HG02981 (cell line): Measurements from ENCODE around the gene CDH13.

ENCODE experiments used
- ATAC-seq: cut with Tn5 transposase; IDR thresholded peaks from one replicate; pipeline ENCODE4 v1.9.1; 2021; ENCODE audit warnings: mild to moderate bottlenecking, moderate library complexity; ENCODE audit not compliant: unreplicated experiment

The CDH13 gene

GRCh38 chr16:82649766-82650165 lies 23.0 kb downstream of the CDH13 start:
- ATAC-seq: no peak

GRCh38 chr16:82650804-82651203 lies 24.0 kb downstream of the CDH13 start:
- no peak for ATAC-seq

GRCh38 chr16:82651921-82652601 lies 25.3 kb downstream of the CDH13 start:
- ATAC-seq: peak; percentile 53

GRCh38 chr16:82652826-82653225 lies 26.1 kb downstream of the CDH13 start:
- no peak for ATAC-seq

- peak; percentile 79 for ATAC-seq
Measured at GRCh38 chr16:82653550-82654511, 27.1 kb downstream of the CDH13 start.

GRCh38 chr16:82655072-82655714 lies 28.4 kb downstream of the CDH13 start:
- ATAC-seq: peak; percentile 30

GRCh38 chr16:82655720-82656490 lies 29.1 kb downstream of the CDH13 start:
- no peak for ATAC-seq

GRCh38 chr16:82657239-82657638 lies 30.5 kb downstream of the CDH13 start:
- no peak for ATAC-seq

GRCh38 chr16:82657786-82658185 lies 31.0 kb downstream of the CDH13 start:
- no peak for ATAC-seq

GRCh38 chr16:82658796-82659195 lies 32.0 kb downstream of the CDH13 start:
- no peak for ATAC-seq

GRCh38 chr16:82660075-82660645 lies 33.4 kb downstream of the CDH13 start:
- ATAC-seq: no peak

- no peak for ATAC-seq
Measured at GRCh38 chr16:82660966-82661365, 34.2 kb downstream of the CDH13 start.

GRCh38 chr16:82664181-82664580 lies 37.4 kb downstream of the CDH13 start:
- ATAC-seq: no peak

GRCh38 chr16:82665025-82665424 lies 38.3 kb downstream of the CDH13 start:
- ATAC-seq: no peak

GRCh38 chr16:82667437-82667836 lies 40.7 kb downstream of the CDH13 start:
- ATAC-seq: no peak

- no peak for ATAC-seq
Measured at GRCh38 chr16:82668094-82668493, 41.3 kb downstream of the CDH13 start.

- no peak for ATAC-seq
Measured at GRCh38 chr16:82671741-82672140, 45.0 kb downstream of the CDH13 start.

- no peak for ATAC-seq
Measured at GRCh38 chr16:82672676-82673075, 45.9 kb downstream of the CDH13 start.

- ATAC-seq: no peak
Measured at GRCh38 chr16:82675300-82675699, 48.5 kb downstream of the CDH13 start.

- no peak for ATAC-seq
Measured at GRCh38 chr16:82681592-82681991, 54.8 kb downstream of the CDH13 start.
